Type B pancreatic cell (in vitro differentiated cells): ENCODE measurements around the gene SERGEF. TPM values are rescaled to one million over a fixed set of nuclear protein-coding genes. Genes with fewer than 3 reads are reported as not detected.

Experiments
- DNase-seq: peaks from one replicate; pipeline ENCODE4 v3.0.0; 2021; ENCODE audit warnings: mixed read lengths; ENCODE audit not compliant: unreplicated experiment; ENCODE audit errors: extremely low spot score
- H3K27ac Mint-ChIP-seq: 2 replicates; pipeline ENCODE4 v1.8.0; 2021; ENCODE audit warnings: mild to moderate bottlenecking, mixed read lengths
- H3K27me3 Mint-ChIP-seq: 2 replicates; pipeline ENCODE4 v1.8.0; 2021; ENCODE audit warnings: mixed read lengths
- H3K36me3 Mint-ChIP-seq: 2 replicates; pipeline ENCODE4 v1.8.0; 2021; ENCODE audit warnings: mixed read lengths
- H3K4me1 Mint-ChIP-seq: one replicate; pipeline ENCODE4 v1.8.0; 2021; ENCODE audit warnings: mixed read lengths; ENCODE audit not compliant: unreplicated experiment
- H3K4me3 Mint-ChIP-seq: 2 replicates; pipeline ENCODE4 v1.8.0; 2021; ENCODE audit warnings: mild to moderate bottlenecking, mixed read lengths
- H3K9me3 Mint-ChIP-seq: 2 replicates; pipeline ENCODE4 v1.8.0; 2021; ENCODE audit warnings: mixed read lengths
- total RNA-seq: library from RNA; stranded (reverse); gene quantifications from 2 replicates; pipeline ENCODE4 v1.2.1, GENCODE V29; 2021; ENCODE audit warnings: low replicate concordance
- TF ChIP-seq, protein P1 (sequence below): fragments of 200-600 bp; sonication (generic); conservative IDR thresholded peaks from 2 replicates; pipeline ENCODE4 v1.5.0; 2021; ENCODE audit warnings: antibody characterized with exemption, mild to moderate bottlenecking

Gene SERGEF
- total RNA-seq, 1 donor from 2014 or later, result 26.4 TPM

DNA sequence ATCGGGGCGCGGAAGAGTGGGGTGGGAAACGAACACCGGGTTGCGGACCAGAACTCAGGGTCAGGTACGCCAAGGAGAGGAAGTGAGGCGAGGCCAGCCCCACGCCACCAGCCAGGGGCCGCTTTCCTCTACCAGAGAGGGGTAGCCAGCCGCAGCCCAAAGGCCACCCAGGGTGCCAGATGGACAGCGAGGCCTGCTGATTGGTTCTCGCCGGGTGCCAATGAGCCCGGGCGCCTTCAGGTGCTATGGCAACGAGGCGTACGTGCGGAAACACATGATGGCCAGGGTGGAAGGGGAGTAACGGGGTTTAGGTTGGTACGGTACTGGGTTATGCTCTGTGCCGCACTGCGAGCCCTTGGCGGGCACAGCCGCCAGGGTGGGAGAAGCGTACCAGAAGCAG, 128.9 kb downstream of the SERGEF start:
- Mint-ChIP-seq H3K36me3 (no peaks in the 10 kb centered on the region), H3K4me1 (no peaks in the 10 kb centered on the region), H3K27ac (no peak overlapping the region), H3K9me3 (no peaks in the 10 kb centered on the region), H3K4me3 (no peak overlapping the region), H3K27me3 (no peaks in the 10 kb centered on the region)
- TF ChIP-seq, protein P1, sequence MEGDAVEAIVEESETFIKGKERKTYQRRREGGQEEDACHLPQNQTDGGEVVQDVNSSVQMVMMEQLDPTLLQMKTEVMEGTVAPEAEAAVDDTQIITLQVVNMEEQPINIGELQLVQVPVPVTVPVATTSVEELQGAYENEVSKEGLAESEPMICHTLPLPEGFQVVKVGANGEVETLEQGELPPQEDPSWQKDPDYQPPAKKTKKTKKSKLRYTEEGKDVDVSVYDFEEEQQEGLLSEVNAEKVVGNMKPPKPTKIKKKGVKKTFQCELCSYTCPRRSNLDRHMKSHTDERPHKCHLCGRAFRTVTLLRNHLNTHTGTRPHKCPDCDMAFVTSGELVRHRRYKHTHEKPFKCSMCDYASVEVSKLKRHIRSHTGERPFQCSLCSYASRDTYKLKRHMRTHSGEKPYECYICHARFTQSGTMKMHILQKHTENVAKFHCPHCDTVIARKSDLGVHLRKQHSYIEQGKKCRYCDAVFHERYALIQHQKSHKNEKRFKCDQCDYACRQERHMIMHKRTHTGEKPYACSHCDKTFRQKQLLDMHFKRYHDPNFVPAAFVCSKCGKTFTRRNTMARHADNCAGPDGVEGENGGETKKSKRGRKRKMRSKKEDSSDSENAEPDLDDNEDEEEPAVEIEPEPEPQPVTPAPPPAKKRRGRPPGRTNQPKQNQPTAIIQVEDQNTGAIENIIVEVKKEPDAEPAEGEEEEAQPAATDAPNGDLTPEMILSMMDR, result no peak
- no peak for DNase-seq

DNA sequence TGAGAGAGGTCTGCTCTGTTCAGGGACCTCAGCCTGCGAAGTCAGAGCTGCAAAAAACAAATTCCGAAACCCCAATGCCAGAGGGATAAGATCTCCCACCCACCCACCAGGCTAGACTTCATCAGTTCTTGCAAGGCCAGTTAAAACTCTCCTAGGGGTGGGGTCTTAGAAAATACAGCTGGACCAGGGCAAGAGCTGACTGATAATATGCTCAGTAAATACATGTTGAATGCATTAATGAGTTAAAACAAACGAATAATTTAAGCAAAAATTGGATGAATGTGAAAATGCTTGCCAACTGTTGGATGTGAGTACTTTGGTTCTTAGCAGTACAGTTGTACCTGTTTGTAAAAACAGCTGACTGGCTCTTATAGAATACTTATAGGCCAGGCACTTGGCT, 129.8 kb downstream of the SERGEF start:
- Mint-ChIP-seq H3K4me3 (no peak overlapping the region), H3K36me3 (no peaks in the 10 kb centered on the region), H3K27ac (no peak overlapping the region), H3K27me3 (no peaks in the 10 kb centered on the region), H3K4me1 (no peaks in the 10 kb centered on the region), H3K9me3 (no peaks in the 10 kb centered on the region)
- no peak for DNase-seq
- TF ChIP-seq, protein P1, result no peak

DNA sequence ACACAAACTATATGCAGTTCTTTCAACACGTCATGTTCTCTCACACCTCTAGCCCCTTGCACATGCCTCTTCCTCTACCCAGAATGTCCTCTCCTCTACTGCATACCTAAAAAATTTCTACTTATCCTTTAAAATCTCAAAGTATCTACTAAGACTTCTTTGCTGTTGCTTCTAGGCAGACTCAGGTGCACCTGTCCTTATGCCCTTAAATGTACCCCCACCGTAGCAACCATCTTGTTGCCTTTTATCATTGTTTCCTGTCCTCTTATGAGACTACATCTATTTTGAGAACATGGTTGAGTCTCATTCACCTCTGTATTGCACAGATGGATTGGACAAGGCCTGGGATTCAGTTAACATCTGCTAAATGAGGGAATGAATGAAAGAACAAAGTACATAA, 134.1 kb downstream of the SERGEF start:
- Mint-ChIP-seq H3K27me3 (no peaks in the 10 kb centered on the region), H3K4me3 (no peak overlapping the region), H3K36me3 (no peaks in the 10 kb centered on the region), H3K4me1 (peaks cover 10% of the 10 kb centered on the region), H3K27ac (no peak overlapping the region), H3K9me3 (no peaks in the 10 kb centered on the region)
- no peak for DNase-seq
- TF ChIP-seq, protein P1, result no peak

DNA sequence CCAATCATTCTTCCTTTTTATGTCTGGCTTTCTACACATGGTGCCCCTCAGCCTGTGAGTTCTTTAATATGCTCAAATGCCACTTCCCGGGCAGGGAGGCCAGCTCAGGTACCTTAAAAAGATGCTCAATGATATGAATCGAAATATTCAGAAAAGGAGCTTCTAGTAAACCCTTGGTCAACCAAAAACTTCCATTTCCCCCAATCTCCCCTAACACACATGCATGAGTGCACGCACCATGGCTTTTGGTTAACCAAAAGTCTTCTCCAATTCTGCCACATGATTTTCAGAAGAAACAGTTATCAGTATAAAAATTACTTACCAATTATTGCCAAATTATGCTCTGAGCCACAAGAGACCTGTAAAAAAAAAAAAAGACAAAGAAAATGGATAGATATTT, 135.0 kb downstream of the SERGEF start:
- Mint-ChIP-seq H3K27me3 (no peaks in the 10 kb centered on the region), H3K9me3 (no peaks in the 10 kb centered on the region), H3K36me3 (peaks cover under 1% of the 10 kb centered on the region), H3K4me1 (peaks cover 10% of the 10 kb centered on the region), H3K27ac (no peak overlapping the region), H3K4me3 (no peak overlapping the region)
- TF ChIP-seq, protein P1, result no peak
- no peak for DNase-seq

DNA sequence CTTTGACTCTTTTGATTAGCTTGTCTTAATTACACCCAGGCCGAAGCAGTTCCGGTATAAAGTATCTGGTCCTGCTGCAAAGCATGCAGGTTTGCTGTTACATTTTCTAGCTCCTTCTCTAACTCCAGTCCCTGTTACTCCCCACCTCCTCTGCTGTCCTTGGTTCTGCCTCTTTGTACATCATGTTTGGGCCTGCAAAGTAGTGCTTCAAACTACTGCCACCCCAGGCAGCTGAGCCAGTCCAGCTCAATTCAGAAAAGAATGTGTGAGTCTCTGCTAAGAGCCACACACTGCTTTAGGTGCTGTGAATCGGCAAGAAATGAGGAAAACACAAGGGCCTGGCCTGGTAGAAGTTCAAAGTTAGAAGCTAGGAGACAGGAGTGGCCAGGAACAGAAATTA, 136.0 kb downstream of the SERGEF start:
- TF ChIP-seq, protein P1, result no peak
- Mint-ChIP-seq H3K27ac (no peak overlapping the region), H3K4me1 (peaks cover 10% of the 10 kb centered on the region), H3K4me3 (no peak overlapping the region), H3K27me3 (no peaks in the 10 kb centered on the region), H3K36me3 (peaks cover 5% of the 10 kb centered on the region), H3K9me3 (no peaks in the 10 kb centered on the region)
- DNase-seq, result no peak

DNA sequence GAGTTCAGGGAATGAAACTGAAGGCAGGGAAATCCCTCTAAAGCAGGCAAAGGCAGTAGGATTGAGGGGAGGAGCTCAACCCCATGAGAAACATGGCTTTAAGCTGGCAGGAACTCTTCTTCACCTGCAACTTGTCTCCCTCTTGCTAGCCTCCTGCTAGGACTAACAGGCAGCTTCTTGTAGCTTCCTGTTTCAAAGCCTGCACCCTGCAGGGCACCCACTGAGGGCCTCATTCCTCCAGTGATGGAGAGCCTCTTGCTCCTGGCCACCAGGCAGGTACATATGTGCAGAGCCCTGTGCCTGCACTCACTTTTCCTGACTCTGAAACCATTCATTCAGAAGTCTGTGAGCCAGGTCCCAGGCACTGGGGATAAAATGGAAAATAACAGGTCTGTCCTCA, 137.0 kb downstream of the SERGEF start:
- Mint-ChIP-seq H3K4me1 (peaks cover 10% of the 10 kb centered on the region), H3K27ac (no peak overlapping the region), H3K9me3 (no peaks in the 10 kb centered on the region), H3K36me3 (peaks cover 5% of the 10 kb centered on the region), H3K4me3 (no peak overlapping the region), H3K27me3 (no peaks in the 10 kb centered on the region)
- TF ChIP-seq, protein P1, result no peak
- DNase-seq, result no peak
